ENCODE results near the gene CCN5. TPM values are rescaled to one million over a fixed set of nuclear protein-coding genes. Genes with fewer than 3 reads are reported as not detected.

The CCN5 gene
- total and polyA plus RNA-seq, 9 donors = 47.4 to 296 (median 183) TPM

GRCh38 chr20:44746367-44747165 is 31.4 kb downstream of the CCN5 start:
- DNase-seq = no peak
- peak overlapping the region in 1 of 2 donors; percentile 60 for H3K27ac ChIP-seq
- no peaks in the 10 kb centered on the region for H3K27me3 ChIP-seq
- intact Hi-C loops (cut with DNase I) = loop anchor here in 2 of 4 donors (5.0 to 10.0 kb wide), 2 partner anchors 121 to 218 kb away; partner anchors contain the start of genes STK4 (in 1 of the 2) and TOMM34 (in 1 of the 2)
- H3K4me1 ChIP-seq (ENCODE audit: insufficient read depth) = no peaks in the 10 kb centered on the region
- no peaks in the 10 kb centered on the region for H3K9me3 ChIP-seq
- H3K36me3 ChIP-seq = no peaks in the 10 kb centered on the region
- TF ChIP-seq, protein P1, sequence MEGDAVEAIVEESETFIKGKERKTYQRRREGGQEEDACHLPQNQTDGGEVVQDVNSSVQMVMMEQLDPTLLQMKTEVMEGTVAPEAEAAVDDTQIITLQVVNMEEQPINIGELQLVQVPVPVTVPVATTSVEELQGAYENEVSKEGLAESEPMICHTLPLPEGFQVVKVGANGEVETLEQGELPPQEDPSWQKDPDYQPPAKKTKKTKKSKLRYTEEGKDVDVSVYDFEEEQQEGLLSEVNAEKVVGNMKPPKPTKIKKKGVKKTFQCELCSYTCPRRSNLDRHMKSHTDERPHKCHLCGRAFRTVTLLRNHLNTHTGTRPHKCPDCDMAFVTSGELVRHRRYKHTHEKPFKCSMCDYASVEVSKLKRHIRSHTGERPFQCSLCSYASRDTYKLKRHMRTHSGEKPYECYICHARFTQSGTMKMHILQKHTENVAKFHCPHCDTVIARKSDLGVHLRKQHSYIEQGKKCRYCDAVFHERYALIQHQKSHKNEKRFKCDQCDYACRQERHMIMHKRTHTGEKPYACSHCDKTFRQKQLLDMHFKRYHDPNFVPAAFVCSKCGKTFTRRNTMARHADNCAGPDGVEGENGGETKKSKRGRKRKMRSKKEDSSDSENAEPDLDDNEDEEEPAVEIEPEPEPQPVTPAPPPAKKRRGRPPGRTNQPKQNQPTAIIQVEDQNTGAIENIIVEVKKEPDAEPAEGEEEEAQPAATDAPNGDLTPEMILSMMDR (IDR thresholded peaks at IDR 0.05) = no peak
- TF ChIP-seq POLR2A (IDR thresholded peaks at IDR 0.05) (no peak), EP300 (IDR thresholded peaks at IDR 0.05) (no peak)
- peak overlapping the region; percentile 58 for H3K4me3 ChIP-seq
- WGBS, 3 donors = 11 to 17% (median 14%) methylated on average over 12 of the region's 12 CpGs

- WGBS, 3 donors = 8 to 13% (median 11%) methylated on average over 5 of the region's 5 CpGs
- intact Hi-C loops (cut with DNase I) = loop anchor here in 2 of 4 donors (5.0 to 10.0 kb wide), 2 partner anchors 120 to 217 kb away; partner anchors contain the start of genes STK4 (in 1 of the 2) and TOMM34 (in 1 of the 2)
- Histone ChIP-seq H3K4me1 (ENCODE audit: insufficient read depth) (no peaks in the 10 kb centered on the region), H3K27ac (no peak overlapping the region), H3K27me3 (no peaks in the 10 kb centered on the region), H3K4me3 (no peak overlapping the region), H3K36me3 (no peaks in the 10 kb centered on the region), H3K9me3 (no peaks in the 10 kb centered on the region)
- DNase-seq = peak; percentile 73 to 86 (median 81)
- no peak for TF ChIP-seq POLR2A (IDR thresholded peaks at IDR 0.05)
- TF ChIP-seq, protein P1 (IDR thresholded peaks at IDR 0.05) = peak; percentile 60 to 70 (median 68)
Observed at GRCh38 chr20:44747166-44748004, 32.2 kb downstream of the CCN5 start.

- H3K27ac ChIP-seq = no peak overlapping the region
- intact Hi-C loops (cut with DNase I) = loop anchor here in 2 of 4 donors (5.0 to 10.0 kb wide), 2 partner anchors 119 to 217 kb away; partner anchors contain the start of genes STK4 (in 1 of the 2) and TOMM34 (in 1 of the 2)
- no peaks in the 10 kb centered on the region for H3K4me1 ChIP-seq (ENCODE audit: insufficient read depth)
- no peaks in the 10 kb centered on the region for H3K36me3 ChIP-seq
- no peak overlapping the region for H3K4me3 ChIP-seq
- WGBS, 3 donors = 74 to 85% (median 77%) methylated on average over 3 of the region's 3 CpGs
- no peak for DNase-seq
- TF ChIP-seq POLR2A (IDR thresholded peaks at IDR 0.05) (no peak), EP300 (IDR thresholded peaks at IDR 0.05) (no peak)
- TF ChIP-seq, protein P1 (IDR thresholded peaks at IDR 0.05) = no peak
- no peaks in the 10 kb centered on the region for H3K9me3 ChIP-seq
- no peaks in the 10 kb centered on the region for H3K27me3 ChIP-seq
Observed at GRCh38 chr20:44748005-44748370, 32.8 kb downstream of the CCN5 start.

DNA sequence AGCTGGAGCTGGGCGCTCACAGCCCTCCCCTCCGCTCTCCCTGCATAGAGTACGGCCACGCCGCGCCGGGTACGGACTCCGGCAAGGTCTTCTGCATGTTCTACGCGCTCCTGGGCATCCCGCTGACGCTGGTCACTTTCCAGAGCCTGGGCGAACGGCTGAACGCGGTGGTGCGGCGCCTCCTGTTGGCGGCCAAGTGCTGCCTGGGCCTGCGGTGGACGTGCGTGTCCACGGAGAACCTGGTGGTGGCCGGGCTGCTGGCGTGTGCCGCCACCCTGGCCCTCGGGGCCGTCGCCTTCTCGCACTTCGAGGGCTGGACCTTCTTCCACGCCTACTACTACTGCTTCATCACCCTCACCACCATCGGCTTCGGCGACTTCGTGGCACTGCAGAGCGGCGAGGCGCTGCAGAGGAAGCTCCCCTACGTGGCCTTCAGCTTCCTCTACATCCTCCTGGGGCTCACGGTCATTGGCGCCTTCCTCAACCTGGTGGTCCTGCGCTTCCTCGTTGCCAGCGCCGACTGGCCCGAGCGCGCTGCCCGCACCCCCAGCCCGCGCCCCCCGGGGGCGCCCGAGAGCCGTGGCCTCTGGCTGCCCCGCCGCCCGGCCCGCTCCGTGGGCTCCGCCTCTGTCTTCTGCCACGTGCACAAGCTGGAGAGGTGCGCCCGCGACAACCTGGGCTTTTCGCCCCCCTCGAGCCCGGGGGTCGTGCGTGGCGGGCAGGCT is 35.1 kb downstream of the CCN5 start:
- intact Hi-C loops (cut with DNase I) = loop anchor here in 2 of 4 donors (5.0 to 10.0 kb wide), 3 partner anchors 112 to 1155 kb away; partner anchors contain the start of genes IFT52 (in 1 of the 2), STK4 (in 1 of the 2) and TOMM34 (in 1 of the 2)
- Histone ChIP-seq H3K4me1 (ENCODE audit: insufficient read depth) (no peaks in the 10 kb centered on the region), H3K9me3 (no peaks in the 10 kb centered on the region), H3K27me3 (no peaks in the 10 kb centered on the region), H3K4me3 (no peak overlapping the region), H3K27ac (no peak overlapping the region), H3K36me3 (no peaks in the 10 kb centered on the region)
- no peak for DNase-seq
- TF ChIP-seq, protein P1 (IDR thresholded peaks at IDR 0.05) = no peak
- TF ChIP-seq EP300 (IDR thresholded peaks at IDR 0.05) (no peak), POLR2A (IDR thresholded peaks at IDR 0.05) (no peak)
- 54 to 69% (median 68%) methylated on average over 62 to 73 of the region's 73 CpGs for WGBS, 3 donors

Measured in ovary (tissue), 9 donors.